Measurements from ENCODE around the gene SHB.

The SHB gene

DNA sequence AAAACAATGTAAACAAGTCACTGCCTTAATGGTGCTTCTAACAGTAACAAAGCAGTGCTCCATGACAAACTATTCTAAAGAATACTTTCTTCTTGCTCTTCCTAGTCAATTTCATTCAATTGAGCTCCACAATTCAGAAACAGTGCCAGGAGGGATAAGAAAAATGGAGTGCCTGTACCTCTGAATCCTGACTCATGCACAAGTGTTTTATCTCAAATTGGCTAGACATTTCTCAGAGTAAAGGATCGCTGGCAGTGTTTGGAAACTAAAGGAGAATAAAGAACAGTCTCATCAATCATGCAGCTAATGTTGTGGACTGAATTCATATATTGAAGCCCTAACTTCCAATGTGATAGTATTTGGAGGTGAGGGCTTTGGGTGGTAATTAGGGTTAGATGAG is 192.7 kb downstream of the SHB start:
- no peak for DNase-seq

DNA sequence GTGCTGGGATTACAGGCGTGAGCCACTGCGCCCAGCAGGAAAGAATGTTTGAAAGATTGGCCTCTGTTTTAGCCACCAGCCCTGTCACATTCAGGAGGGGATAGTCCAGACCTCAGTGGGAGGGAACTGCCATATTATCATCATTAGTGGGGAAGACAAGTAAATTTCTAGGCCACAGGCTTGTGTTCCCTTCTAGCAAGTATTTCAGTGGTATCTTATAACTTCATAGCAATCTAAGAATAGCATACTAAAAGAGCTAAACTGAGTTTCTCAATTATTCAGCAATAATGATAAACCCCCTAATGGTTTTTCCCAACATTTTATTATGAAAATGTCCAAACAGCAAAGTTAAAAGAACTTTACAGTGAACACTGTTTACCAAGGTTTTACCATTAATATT is 195.1 kb downstream of the SHB start:
- DNase-seq, result no peak

DNA sequence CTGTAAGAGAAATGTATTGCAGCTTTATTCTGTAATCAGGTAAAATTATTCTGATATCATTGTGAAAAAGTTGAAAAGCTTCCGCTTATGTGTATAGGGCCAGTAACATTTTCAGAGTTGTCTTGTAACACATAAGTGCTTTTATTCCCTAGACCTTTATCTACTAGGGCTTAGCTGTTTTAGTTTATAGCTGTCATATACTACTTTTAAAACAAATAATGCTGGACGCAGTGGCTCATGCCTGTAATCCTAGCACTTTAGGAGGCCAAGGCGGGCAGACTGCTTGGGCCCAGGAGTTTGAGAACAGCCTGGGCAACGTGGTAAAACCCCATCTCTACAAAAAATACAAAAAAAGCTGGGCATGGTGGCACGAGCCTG is 198.2 kb downstream of the SHB start:
- no peak for DNase-seq

DNA sequence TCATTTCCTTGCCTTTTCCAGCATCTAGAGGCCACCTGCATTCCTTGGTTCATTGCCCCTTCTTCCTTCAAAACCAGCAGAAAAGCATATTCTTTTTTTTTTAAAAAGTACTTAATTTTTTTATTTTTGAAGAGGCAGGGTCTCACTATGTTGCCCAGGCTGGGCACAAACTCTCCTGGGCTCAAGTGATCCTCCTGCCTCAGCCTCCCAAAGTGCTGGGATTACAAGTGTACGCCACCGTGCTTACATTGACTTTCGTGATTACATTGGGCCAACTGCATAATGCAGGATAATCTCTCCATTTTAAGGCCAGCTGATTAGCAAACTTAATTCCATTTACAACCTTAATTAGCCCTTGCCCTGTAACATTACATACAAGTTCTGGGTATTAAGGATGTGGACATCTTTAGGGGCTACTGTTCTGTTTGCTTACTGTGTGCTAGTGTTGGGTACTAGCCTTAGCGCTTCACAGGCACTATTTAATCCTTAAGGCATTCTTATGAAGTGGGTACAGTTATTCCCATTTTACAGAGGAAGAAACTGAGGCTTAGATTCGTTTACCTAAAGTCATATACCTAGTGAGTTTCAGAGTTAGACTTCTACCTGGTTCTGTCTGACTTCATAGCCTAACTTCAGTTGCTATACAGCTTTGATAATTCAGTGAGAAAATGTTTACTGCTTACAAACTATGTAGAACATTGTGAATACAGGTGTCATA is 198.8 kb downstream of the SHB start:
- DNase-seq, result no peak
